OCI-LY1 (cell line): ENCODE data around the gene CC2D2A.

Source experiments
- H2AFZ ChIP-seq: fragments of 200-600 bp; sonication (generic), shearing (Covaris generic); 2 replicates; pipeline ENCODE4 v1.6.0; 2014; ENCODE audit warnings: antibody characterized with exemption, mild to moderate bottlenecking, low read length
- H3F3A ChIP-seq: fragments of 200-600 bp; sonication (generic), shearing (Covaris generic); 2 replicates; pipeline ENCODE4 v1.6.0; 2014; ENCODE audit warnings: mild to moderate bottlenecking, antibody characterized with exemption, low read length, moderate library complexity; ENCODE audit not compliant: insufficient read depth
- H3K27ac ChIP-seq: fragments of 200-600 bp; sonication (generic); 2 replicates; pipeline ENCODE4 v1.5.1; 2014; ENCODE audit warnings: low read length, mixed run types, mild to moderate bottlenecking, low read depth; ENCODE audit not compliant: poor library complexity, severe bottlenecking
- H3K27me3 ChIP-seq: fragments of 200-600 bp; sonication (generic); 2 replicates; pipeline ENCODE4 v1.6.0; 2014; ENCODE audit warnings: antibody characterized with exemption, mild to moderate bottlenecking, low read length, moderate library complexity; ENCODE audit not compliant: insufficient read depth
- H3K36me3 ChIP-seq: fragments of 200-600 bp; sonication (generic); 2 replicates; pipeline ENCODE4 v1.6.1; 2014; ENCODE audit warnings: mild to moderate bottlenecking, antibody characterized with exemption, low read length, moderate library complexity, mixed read lengths; ENCODE audit not compliant: insufficient read depth
- H3K4me1 ChIP-seq: fragments of 200-600 bp; sonication (generic); 2 replicates; pipeline ENCODE4 v1.5.1; 2014; ENCODE audit warnings: mild to moderate bottlenecking, low read length, moderate library complexity; ENCODE audit not compliant: insufficient read depth, severe bottlenecking
- H3K4me2 ChIP-seq: fragments of 200-600 bp; sonication (generic), shearing (Covaris generic); 2 replicates; pipeline ENCODE4 v1.6.1; 2014; ENCODE audit warnings: low read length
- H3K4me3 ChIP-seq: fragments of 200-600 bp; sonication (generic); 2 replicates; pipeline ENCODE4 v1.5.1; 2014; ENCODE audit warnings: low read length, low read depth, mild to moderate bottlenecking, mixed read lengths; ENCODE audit not compliant: poor library complexity, severe bottlenecking
- H3K79me2 ChIP-seq: fragments of 200-600 bp; shearing (Covaris generic); 2 replicates; pipeline ENCODE4 v1.6.1; 2016; ENCODE audit warnings: mixed run types, low read length, mixed read lengths; ENCODE audit not compliant: insufficient read depth
- H3K9ac ChIP-seq: fragments of 200-600 bp; sonication (generic), shearing (Covaris generic); 2 replicates; pipeline ENCODE4 v1.6.1; 2014; ENCODE audit warnings: mild to moderate bottlenecking, low read length, mixed read lengths
- H3K9me2 ChIP-seq: fragments of 200-600 bp; sonication (generic), shearing (Covaris generic); 2 replicates; pipeline ENCODE4 v1.6.1; 2014; ENCODE audit warnings: low read depth, mild to moderate bottlenecking, low read length, mixed read lengths
- H3K9me3 ChIP-seq: fragments of 200-600 bp; shearing (Covaris generic); 2 replicates; pipeline ENCODE4 v1.6.1; 2014; ENCODE audit warnings: low read length, mixed read lengths
- H4K20me1 ChIP-seq: fragments of 200-600 bp; sonication (generic), shearing (Covaris generic); 2 replicates; pipeline ENCODE4 v1.6.0; 2016; ENCODE audit warnings: mild to moderate bottlenecking, low read length; ENCODE audit not compliant: insufficient read depth
- EZH2 ChIP-seq: fragments of 200-600 bp; sonication (generic), shearing (Covaris generic); IDR thresholded peaks from 2 replicates; pipeline ENCODE4 v1.8.0; 2017; ENCODE audit warnings: borderline replicate concordance, mixed run types, mild to moderate bottlenecking, antibody characterized with exemption, low read length, moderate library complexity, mixed read lengths
- TF ChIP-seq, protein P1 (sequence below): fragments of 200-600 bp; sonication (generic), shearing (Covaris generic); IDR thresholded peaks from 2 replicates; pipeline ENCODE4 v1.5.1; 2017; ENCODE audit warnings: mild to moderate bottlenecking, antibody characterized with exemption, low read length, moderate library complexity, mixed read lengths

Gene CC2D2A

DNA sequence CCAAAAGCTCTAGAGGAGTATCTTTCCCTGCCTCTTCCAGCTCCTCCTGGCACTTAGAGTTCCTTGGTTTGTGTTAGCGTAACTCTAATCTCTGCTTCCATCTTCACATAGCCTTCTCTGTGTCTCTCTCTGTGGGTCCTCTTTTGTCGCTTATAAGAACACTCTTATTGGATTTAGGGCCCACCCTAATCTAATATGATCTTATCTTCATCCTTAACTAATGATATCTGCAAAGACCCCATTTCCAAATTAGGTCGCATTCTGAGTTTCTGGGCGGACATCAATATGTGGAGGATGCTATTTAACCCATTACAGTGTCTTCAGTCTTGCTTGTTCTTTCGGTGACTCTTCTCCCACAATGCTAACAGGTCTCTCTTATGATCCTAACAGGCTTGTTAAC lies 72.3 kb downstream of the CC2D2A start:
- no peak for TF ChIP-seq EZH2
- TF ChIP-seq, protein P1, sequence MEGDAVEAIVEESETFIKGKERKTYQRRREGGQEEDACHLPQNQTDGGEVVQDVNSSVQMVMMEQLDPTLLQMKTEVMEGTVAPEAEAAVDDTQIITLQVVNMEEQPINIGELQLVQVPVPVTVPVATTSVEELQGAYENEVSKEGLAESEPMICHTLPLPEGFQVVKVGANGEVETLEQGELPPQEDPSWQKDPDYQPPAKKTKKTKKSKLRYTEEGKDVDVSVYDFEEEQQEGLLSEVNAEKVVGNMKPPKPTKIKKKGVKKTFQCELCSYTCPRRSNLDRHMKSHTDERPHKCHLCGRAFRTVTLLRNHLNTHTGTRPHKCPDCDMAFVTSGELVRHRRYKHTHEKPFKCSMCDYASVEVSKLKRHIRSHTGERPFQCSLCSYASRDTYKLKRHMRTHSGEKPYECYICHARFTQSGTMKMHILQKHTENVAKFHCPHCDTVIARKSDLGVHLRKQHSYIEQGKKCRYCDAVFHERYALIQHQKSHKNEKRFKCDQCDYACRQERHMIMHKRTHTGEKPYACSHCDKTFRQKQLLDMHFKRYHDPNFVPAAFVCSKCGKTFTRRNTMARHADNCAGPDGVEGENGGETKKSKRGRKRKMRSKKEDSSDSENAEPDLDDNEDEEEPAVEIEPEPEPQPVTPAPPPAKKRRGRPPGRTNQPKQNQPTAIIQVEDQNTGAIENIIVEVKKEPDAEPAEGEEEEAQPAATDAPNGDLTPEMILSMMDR: no peak
- H3K9ac ChIP-seq: no peak overlapping the region
- no peaks in the 10 kb centered on the region for H3F3A ChIP-seq
- H3K27me3 ChIP-seq: no peaks in the 10 kb centered on the region
- no peaks in the 10 kb centered on the region for H4K20me1 ChIP-seq
- H3K4me3 ChIP-seq: no peak overlapping the region
- H3K4me1 ChIP-seq: no peaks in the 10 kb centered on the region
- H2AFZ ChIP-seq: no peak overlapping the region
- no peak overlapping the region for H3K27ac ChIP-seq
- H3K79me2 ChIP-seq: no peaks in the 10 kb centered on the region
- no peaks in the 10 kb centered on the region for H3K36me3 ChIP-seq
- no peak overlapping the region for H3K4me2 ChIP-seq
- H3K9me3 ChIP-seq: no peaks in the 10 kb centered on the region
- no peaks in the 10 kb centered on the region for H3K9me2 ChIP-seq

DNA sequence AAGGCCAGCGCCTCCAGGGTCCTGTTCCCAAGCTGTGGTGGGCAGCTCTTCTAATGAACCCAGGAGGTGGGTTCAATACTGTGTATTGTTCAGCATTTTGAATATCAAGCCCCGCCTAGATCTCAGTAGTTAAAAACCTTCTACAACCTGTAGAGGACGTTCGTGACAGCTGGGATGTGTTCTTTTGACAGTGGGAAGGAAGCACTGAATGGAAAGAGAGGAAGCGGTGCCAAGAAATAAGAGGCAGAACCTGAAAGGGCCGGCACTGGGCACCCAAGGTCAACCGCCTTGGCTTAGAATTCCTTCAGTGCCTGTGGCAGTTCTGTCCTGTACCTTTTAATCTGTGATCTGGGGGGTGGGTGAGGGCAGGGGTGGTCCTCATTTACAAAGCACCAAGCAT lies 73.1 kb downstream of the CC2D2A start:
- no peaks in the 10 kb centered on the region for H4K20me1 ChIP-seq
- no peaks in the 10 kb centered on the region for H3F3A ChIP-seq
- TF ChIP-seq EZH2: no peak
- TF ChIP-seq, protein P1: no peak
- no peak overlapping the region for H3K4me2 ChIP-seq
- H3K4me3 ChIP-seq: no peak overlapping the region
- H3K79me2 ChIP-seq: no peaks in the 10 kb centered on the region
- no peaks in the 10 kb centered on the region for H3K36me3 ChIP-seq
- H3K9ac ChIP-seq: no peak overlapping the region
- no peaks in the 10 kb centered on the region for H3K27me3 ChIP-seq
- no peaks in the 10 kb centered on the region for H3K4me1 ChIP-seq
- no peak overlapping the region for H2AFZ ChIP-seq
- H3K27ac ChIP-seq: no peak overlapping the region
- no peaks in the 10 kb centered on the region for H3K9me3 ChIP-seq
- H3K9me2 ChIP-seq: no peaks in the 10 kb centered on the region

DNA sequence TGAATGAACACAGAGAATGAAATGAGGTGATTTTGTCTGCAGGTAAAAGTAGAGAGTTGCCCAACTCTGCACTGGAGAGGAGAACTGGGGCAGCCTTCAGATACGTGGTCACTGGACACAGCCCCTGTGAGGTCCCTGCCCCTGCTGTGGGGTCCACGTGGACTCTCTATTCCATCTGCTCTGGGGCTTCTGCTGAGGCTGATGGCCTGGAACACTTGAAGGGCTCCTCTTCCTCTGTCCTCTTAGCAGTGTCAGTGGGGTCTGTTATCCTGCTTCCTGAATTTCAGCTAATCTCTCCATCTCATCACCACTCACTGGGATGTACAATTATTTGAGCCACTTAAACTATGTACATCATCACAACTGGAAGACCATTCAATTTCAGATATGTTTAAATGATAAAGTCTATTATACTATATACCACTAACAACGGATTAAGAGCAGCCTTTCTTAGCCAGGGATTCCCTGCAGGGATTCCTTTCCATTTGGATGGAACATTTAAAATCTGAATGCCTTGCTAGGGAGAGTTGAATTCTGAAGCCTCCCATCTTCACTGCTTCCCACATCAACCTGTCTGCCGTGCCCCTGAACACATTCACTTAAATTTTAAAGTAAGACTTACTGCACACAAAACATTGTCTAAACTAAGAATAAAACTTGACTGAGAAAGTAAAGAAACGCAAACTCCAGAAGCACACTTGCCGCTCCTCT lies 74.0 kb downstream of the CC2D2A start:
- H3K4me1 ChIP-seq: no peaks in the 10 kb centered on the region
- no peaks in the 10 kb centered on the region for H3K9me2 ChIP-seq
- H2AFZ ChIP-seq: no peak overlapping the region
- H3F3A ChIP-seq: no peaks in the 10 kb centered on the region
- no peaks in the 10 kb centered on the region for H3K27me3 ChIP-seq
- H4K20me1 ChIP-seq: no peaks in the 10 kb centered on the region
- no peaks in the 10 kb centered on the region for H3K79me2 ChIP-seq
- H3K4me2 ChIP-seq: no peak overlapping the region
- no peaks in the 10 kb centered on the region for H3K36me3 ChIP-seq
- TF ChIP-seq, protein P1: no peak
- no peak overlapping the region for H3K4me3 ChIP-seq
- H3K27ac ChIP-seq: no peak overlapping the region
- H3K9ac ChIP-seq: no peak overlapping the region
- H3K9me3 ChIP-seq: no peaks in the 10 kb centered on the region
